Occipital lobe (tissue), 2 donors: ENCODE results near the gene ATP11A. TPM values are rescaled to one million over a fixed set of nuclear protein-coding genes. Genes with fewer than 3 reads are reported as not detected.

Experiments
- DNase-seq: peaks from one replicate; lab custom pipeline; 2025; lab: John Stamatoyannopoulos, UW
- total RNA-seq: library from RNA; depleted of rRNA; stranded (reverse); fragments of >200 nt; gene quantifications from one replicate; pipeline ENCODE4 v1.2.3, GENCODE V29; 2014

Gene ATP11A
- total RNA-seq, 1 donor from 2014 or later = 6.7 TPM

DNA sequence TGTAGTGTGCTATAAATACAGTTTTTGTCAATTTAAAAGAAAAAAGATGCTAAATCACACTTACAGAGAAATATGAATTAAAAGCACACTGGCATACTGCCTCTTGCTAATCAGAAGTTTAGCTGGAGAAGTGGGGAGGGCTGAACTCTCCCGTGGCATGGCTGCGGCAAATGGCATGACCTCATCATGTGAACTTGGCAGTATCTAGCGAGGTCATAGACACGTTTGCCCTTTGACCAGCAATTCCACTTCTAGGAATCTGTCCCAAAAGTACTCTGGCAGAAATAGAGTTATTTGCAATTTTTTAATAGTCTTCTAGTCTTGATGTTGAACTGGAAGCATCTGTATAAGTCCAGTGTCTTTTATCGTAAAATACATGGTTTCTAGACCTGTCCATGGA lies 237.2 kb downstream of the ATP11A start:
- no peak for DNase-seq

DNA sequence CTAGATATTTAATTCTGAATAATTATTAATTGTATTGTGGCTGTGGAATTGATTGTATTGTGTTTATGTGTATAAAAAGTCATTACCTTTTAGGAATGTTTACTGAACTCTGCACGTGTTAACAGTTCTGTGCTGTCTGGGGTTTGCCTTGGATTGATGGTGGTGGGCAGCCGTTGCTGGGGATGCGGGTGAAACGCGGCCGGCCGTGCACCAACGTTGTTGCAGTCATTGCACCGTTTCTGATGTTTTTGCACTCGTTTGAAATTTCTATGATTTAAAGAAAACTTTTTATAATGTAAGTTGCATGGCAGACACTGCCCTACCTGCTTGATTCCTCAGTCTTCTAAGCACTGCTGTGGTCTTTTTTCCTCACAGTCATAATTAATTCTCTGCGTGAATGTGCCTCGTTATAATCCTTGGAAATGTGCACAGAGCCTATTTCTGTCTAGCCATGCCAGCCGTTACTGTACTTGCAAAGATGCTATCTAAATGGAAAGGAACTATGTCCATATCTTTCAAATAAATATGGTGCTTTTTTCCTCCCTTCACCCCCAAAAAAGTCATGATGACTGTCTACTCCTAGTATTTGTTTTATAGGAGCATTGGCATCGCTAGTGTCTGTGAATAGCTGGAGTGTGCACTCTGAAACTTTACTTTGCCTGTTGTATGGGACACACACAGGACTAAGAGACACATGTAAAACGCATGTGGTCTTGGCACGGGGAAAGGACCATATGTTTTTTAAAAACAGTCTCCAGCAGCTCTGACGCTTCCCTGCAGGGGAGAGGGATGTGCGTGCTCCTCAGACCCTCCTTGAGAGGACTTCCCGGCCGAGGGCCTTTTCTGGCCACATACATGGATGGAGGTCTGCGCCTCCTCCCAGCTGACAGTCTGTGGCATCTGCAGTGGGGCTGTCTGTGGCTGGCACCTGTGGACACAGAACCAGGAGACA lies 238.5 kb downstream of the ATP11A start:
- DNase-seq = no peak

DNA sequence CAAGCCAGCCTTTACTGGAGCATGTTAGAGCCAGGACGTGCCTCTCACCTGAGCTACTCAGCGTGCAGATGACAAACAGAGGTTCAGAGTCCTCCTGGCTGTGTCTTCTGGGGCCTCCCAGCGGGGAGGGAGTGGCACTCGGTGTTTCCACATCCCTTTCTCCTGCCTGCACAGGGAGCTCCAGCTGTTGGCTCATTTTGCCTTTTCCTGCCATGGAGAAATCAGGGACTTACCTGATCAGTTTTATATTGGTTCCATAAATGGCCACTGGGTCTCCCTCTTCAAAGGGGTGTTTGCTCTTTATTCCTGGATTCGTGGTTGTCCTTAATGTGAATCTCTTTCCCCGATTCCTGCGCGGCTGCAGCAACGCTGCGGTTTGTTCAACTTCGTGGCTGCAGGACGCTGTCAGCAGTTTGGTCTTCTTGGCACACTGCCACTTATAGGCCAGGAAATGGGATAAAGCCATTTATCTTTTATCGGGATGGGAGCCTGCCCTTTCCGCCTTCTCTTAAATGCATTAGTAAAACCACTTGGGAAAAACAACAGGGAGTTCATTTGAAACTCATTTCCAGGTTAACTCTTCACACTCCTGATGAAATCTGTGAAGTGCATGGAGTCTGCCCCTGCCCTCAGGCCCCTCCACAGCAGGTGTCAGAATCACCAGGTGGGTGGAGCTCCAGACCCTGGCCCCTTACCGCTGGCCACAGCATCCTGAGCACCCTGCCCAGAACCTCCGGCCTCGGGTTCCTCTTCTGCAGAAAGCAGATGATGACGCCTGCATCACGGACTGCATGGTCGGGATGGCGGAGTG lies 239.3 kb downstream of the ATP11A start:
- no peak for DNase-seq

DNA sequence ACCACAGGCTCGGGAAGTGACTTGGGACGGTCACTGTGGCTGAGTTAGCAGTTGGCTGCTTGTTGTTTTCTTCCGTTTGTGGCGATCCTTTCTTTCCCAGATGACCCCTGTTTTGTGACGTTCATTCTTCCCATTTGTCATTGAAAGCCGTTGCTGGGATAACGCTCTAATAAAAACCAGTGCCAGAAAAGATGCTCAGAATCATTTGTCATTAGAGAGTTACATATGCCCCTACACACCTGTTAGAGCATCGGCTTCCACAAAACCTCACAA lies 239.9 kb downstream of the ATP11A start:
- DNase-seq = no peak

DNA sequence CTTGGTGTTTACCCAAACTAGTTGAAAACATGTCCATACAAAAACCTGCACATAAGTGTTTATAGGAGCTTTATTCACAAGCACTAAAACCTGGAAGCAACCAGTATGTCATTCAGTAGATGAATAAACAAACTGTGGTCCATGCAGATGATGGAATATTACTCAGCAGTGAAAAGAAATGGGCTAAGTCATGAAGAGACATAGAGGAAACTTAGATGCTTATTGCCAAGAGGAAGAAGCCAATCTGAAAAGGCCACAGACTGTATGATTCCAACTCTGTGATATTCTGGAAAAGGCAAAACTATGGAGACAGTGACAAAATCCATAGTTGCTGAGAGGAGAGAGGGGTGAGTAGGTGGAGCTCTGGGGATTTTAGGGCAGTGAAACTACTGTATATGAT lies 240.4 kb downstream of the ATP11A start:
- DNase-seq = no peak

DNA sequence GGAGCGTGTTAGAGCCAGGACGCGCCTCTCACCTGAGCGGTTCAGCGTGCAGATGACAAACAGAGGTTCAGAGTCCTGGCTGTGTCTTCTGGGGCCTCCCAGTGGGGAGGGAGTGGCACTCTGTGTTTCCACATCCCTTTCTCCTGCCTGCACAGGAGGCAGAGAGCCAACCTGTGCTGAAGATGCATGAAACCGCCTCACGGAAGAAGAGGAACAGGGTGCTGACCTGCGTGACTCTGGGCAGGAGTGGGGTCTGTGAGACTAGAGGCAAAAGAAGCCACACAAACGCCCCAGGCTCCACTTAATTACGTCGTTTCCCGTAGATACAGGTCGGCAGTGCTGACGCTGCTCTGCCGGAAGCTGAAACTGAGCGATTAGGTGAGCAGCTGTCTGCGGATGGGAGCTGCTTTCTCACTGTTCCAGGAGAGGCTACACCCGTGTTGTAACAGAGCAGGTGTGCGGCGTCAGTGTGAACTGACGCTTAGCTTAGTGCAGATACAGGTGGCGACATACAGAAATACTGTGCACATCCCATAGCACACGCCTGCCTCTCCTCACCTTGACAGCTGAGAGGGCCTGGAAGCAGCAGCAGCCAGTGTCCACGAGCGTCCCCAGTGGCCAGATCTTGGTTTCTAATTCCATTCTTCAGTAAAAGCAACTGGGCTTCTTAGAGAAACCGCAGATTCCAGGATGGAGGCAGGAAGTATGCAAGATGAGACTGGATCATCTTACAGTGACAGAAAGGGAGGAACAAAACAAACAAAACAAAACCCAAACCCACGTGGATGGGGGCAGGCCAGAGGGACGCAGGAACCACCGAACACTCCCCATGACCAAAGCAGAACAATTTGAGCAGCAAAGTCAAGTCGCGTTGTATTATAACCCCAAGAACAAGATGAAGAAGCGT lies 241.4 kb downstream of the ATP11A start:
- peak; percentile 32 for DNase-seq

DNA sequence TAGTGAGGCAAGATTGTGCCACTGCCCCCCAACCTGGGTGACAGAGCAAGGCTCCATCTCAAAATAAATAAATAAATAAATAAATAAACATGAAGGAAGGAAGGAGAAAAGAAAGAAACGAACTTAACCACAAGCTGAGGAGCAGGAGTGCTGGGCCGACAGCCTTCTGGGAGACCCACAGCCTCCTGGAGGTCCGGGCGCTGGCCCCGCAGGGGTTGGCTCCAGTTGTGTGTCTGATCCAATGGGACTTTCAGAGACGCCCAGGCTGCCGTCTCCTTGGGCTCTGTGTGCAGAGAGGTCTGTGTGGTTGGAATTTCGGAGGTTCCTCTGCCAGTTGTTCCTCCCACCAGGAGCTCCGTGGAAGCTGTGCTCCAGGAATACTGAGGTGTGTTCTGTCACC lies 243.1 kb downstream of the ATP11A start:
- no peak for DNase-seq

DNA sequence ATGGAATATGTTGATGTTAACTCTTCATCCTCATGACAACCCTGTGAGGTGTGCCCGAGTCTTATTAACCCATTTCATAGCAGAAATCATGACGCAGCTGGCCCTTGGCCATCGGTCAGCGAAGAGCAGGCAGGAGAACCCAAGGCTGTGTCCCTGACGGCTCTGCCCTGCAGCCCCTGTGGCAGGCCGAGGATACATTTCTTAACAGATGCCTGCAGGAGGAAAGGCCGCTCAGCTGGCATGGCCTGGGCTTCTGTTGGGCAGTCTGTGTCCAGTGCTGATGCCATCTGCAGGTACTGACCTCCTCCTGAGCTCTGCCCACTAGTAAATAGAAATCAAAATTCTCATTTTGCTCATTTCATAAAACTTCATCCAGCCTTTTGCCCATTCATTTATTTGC lies 243.8 kb downstream of the ATP11A start:
- no peak for DNase-seq

DNA sequence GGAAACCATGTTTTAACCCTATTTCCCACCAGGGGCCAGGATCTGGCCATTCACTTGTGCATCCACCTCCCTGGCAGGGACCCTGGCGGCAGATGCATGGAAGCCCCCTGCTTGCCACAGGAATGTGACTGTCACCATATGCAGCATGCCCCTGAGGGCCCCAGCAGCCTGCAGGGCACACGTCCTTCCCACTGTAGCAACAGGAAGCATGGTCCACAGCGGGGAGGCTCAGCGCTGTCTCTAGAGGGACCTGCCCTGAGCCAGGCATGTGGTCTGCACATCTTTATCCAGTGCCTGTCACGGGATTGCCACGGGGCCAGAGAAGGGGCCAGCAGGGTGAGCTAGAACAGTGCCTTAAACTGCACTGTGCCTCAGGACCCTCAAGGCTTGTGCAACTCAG lies 244.2 kb downstream of the ATP11A start:
- no peak for DNase-seq

Other genes starting within 250 kb of the ATP11A start
- 32.9 TPM for gene TUBGCP3, start 101.9 kb upstream of the ATP11A start, total RNA-seq